NCI-H2081 treated with DMSO at 0.1 percent for 48 hours (cell line): Measurements from ENCODE around the gene RBM4.
"Not testable (repeated sequence)": the region's sequence is repeated elsewhere in the genome, so short reads cannot be mapped to it uniquely, and the experiment has no call there.

Experiments
- DNase-seq: peaks from one replicate; lab custom pipeline; 2025; lab: John Stamatoyannopoulos, UW

RBM4 gene

GRCh38 chr11:66617155-66617834 is 21.2 kb upstream of the RBM4 start:
- no peak for DNase-seq

- no peak for DNase-seq
These were observed 19.4 kb upstream of the RBM4 start for GRCh38 chr11:66619080-66619554.

- no peak for DNase-seq
These were observed 14.1 kb upstream of the RBM4 start for GRCh38 chr11:66624450-66624849.

GRCh38 chr11:66625041-66625751 is 13.3 kb upstream of the RBM4 start:
- DNase-seq: no peak

DNA sequence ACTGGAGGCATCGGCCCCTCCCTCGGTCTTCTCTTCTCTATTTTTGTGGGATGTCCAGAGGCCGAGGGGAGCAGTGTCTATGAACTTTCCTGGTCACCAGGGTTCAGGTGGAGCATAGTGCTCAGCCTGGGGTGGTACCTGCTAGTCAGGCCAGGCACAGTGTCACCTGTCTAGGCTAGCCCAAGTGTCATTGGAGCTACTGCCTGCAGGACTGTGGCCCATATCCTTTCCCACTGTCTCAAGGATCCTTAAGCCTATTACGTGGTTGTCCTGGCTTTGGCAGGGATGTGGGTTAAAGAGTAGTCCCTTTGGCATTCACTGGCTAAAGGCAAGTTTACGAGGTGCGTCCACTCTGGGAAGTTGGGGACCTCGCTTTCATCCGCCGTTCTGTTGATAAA is 12.8 kb upstream of the RBM4 start:
- no peak for DNase-seq

DNA sequence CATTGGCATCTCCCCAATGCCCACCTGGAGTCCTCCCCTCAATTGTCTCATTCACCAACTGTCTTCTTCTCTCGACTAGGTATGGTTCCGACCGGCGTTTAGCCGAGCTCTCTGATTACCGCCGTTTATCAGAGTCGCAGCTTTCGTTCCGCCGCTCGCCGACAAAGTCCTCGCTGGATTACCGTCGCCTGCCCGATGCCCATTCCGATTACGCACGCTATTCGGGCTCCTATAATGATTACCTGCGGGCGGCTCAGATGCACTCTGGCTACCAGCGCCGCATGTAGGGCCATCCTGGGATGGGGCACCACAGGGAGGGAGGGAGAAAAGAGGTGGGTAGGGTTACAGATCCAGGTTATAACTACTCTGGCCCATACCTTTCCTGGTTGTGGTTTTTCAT is 12.1 kb upstream of the RBM4 start:
- DNase-seq: no peak

DNA sequence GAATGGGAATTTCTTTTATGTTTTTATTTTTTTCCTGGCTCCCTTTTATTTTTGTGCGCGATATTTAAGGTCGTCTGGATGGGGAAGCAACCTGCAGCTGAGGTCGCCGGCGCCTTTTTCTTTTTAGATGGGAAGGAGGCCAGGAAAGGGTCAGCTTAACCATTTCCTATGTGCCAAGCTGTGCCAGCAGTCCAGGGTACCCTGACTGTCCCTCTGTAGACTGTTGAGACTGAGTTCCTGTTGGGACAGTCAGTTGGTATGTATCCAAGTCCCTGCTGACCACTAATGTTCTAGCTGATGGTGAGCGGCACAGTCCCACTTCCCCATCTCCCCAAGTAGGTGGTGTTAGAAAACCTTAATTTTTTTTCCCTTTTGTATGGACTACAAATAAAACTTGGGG is 11.6 kb upstream of the RBM4 start:
- DNase-seq: no peak

DNA sequence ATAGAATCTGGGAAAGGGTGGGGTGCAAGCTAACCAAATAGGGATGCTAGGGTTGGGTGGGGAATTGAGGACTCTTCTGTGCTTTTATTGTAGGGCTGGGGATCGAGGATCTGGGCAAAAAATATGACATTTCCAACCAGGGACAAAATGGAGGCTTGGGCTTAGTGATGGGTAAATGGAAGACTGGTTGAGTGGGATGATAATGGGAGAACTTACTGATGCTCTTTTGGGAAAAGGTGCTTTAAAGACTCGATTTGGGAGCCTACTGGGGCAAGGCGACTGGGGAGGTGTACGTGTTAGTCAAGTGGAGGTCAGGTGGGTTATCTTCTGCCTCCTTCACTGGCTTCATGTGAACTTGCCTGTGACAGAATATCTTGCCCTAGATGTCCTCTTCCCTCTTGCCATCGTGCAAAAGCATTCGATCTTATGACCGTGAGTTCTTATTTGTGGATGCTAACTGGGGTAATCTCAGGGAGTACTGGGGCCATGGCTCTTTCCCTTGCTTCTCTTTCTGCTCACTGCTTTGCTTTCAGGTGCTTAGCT is 10.4 kb upstream of the RBM4 start:
- DNase-seq: no peak

DNA sequence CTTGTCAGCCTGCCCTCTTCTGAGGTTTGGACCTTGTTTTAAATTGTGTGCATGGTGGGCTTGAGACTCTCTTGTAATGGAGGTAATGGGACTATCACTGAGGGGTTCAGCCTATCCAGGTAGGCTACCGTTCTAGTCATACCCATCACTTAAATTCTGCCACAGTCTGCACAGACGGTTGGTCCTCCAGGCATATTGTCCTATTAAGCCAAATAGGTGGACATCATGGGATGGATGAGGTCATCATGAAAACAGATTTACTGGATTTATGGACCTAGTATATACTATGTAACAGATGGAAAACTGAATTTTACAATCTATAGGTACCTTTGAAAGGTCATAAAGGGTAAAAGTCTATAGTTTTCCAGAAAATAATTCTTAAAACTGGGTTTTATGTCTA is 9.1 kb upstream of the RBM4 start:
- DNase-seq: no peak

GRCh38 chr11:66631883-66632282 is 6.6 kb upstream of the RBM4 start:
- no peak for DNase-seq

GRCh38 chr11:66632952-66633351 is 5.6 kb upstream of the RBM4 start:
- DNase-seq: no peak

DNA sequence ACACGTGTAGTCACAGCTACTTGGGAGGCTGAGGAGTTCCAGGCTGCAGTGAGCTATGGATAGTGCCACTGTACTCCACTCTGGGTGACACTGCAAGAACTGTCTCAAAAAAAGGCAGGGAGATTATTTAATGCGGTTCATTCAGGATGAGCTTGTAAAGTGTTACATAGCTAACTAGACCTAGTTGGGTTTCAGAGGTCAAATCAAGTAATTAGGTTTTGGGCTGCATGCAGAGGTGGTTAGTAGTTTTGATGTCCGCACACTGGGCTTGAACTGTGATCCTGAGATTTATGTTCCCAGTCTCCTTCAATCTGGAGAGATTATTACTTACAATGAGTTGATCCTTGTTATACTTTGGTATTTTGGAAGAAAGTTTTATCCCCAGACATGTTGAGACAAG is 2.1 kb upstream of the RBM4 start:
- DNase-seq: no peak

- no peak for DNase-seq
These were observed 836 bp upstream of the RBM4 start for GRCh38 chr11:66637557-66638176.

- no peak for DNase-seq
These were observed 737 bp downstream of the RBM4 start for GRCh38 chr11:66639066-66639813.

DNA sequence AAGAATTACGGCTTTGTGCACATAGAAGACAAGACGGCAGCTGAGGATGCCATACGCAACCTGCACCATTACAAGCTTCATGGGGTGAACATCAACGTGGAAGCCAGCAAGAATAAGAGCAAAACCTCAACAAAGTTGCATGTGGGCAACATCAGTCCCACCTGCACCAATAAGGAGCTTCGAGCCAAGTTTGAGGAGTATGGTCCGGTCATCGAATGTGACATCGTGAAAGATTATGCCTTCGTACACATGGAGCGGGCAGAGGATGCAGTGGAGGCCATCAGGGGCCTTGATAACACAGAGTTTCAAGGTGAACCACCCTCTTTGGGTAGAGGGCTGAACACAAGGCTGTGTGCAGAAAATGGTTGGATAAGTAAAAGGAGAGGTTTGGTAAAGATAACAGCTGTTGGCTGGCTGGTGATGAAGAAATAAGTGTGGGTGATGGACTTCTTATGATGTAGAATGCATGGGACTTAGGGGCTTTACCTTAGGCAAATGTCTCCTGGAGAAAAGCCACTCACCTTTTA is 1.4 kb downstream of the RBM4 start:
- not testable (repeated sequence) for DNase-seq

- DNase-seq: no peak
These were observed 3.3 kb downstream of the RBM4 start for GRCh38 chr11:66641834-66642233.

- no peak for DNase-seq
These were observed 5.4 kb downstream of the RBM4 start for GRCh38 chr11:66643745-66644437.

- DNase-seq: no peak
These were observed 8.3 kb downstream of the RBM4 start for GRCh38 chr11:66646828-66647227.

GRCh38 chr11:66649903-66650302 is 11.4 kb downstream of the RBM4 start:
- DNase-seq: no peak

DNA sequence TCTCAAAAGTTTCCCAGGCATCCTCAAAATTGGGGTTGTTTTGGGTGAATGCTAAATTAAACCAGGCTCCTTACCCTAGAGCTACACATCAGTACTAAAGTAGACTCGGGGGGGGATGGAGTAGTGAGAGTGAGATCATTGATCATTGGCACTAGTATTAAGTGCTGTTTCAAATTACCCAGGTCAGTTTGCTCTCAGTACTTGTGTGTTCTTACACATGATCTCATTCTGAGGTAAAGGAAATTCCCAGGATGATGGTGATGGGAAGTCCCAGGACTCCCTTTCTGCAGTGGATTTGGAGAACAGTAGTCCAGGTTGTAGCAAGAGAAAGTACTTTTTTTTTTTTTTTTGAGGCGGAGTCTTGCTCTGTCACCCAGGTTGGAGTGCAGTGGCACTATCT is 12.5 kb downstream of the RBM4 start:
- no peak for DNase-seq

DNA sequence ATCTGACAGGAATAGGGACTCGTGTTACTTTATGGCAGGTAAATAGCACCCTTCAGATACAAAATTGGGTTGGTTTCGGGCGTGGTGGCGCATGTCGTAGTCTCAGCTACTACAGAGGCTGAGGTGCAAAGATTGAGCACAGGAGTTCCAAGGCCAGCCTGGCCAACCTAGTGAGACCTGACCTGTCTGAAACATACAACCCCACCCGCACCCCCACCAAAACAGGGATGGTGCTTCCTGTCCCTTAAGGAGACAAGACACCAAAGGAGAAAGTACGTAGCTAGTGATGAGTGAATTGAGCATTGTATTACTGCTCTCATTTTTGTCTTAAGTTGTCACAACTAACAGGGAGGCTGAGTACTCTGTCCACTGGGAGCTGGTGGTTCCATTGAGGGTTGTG is 14.1 kb downstream of the RBM4 start:
- DNase-seq: no peak
